Psoas muscle (tissue), 8 donors: ENCODE data around the gene SHROOM3. TPM values are rescaled to one million over a fixed set of nuclear protein-coding genes. Genes with fewer than 3 reads are reported as not detected.

Source experiments
- ATAC-seq, 4 donors: fragments of 200-7000 bp; cut with Tn5 transposase; one replicate each; pipeline ENCODE4 v1.9.1; 2020; ENCODE audit warnings: moderate library complexity in 3 of 4, mild to moderate bottlenecking in 2 of 4
- DNase-seq, 2 donors: peaks; one replicate each; pipeline ENCODE4 v3.0.0-alpha.2; 2020
- H3K27ac ChIP-seq: fragments of 200-600 bp; one replicate; pipeline ENCODE4 v1.8.0; 2022
- H3K27me3 ChIP-seq, 3 donors: fragments of 200-600 bp in 1 of 3; one replicate each; pipeline versions ENCODE4 v1.6.1 to v1.8.0; 2013 to 2022; ENCODE audit warnings: low read length in 2 of 3, mild to moderate bottlenecking in 2 of 3, moderate library complexity in 1 of 3; ENCODE audit not compliant: insufficient read depth in 3 of 3
- H3K36me3 ChIP-seq, 2 donors: fragments of 200-600 bp in 1 of 2; one replicate each; pipeline versions ENCODE4 v1.6.1 to v1.8.0; 2013 to 2022; ENCODE audit warnings: low read depth in 1 of 2, mild to moderate bottlenecking in 1 of 2, moderate library complexity in 1 of 2; ENCODE audit not compliant: insufficient read depth in 1 of 2
- H3K4me1 ChIP-seq: fragments of 200-600 bp; one replicate; pipeline ENCODE4 v1.8.0; 2022
- H3K4me3 ChIP-seq: fragments of 200-600 bp; one replicate; pipeline ENCODE4 v1.8.0; 2022; ENCODE audit warnings: mild to moderate bottlenecking
- H3K9me3 ChIP-seq: fragments of 200-600 bp; one replicate; pipeline ENCODE4 v1.8.0; 2022
- WGBS, 3 donors: extraction: QIAGEN DNeasy Blood & Tissue Kit; methylation state at CpG; one replicate each; pipeline versions ENCODE4 v1.1.6 to v1.1.7; 2013; 5-methylcytosine and 5-hydroxymethylcytosine counted together
- intact Hi-C, 2 donors: fragments of 100-400 bp; cut with DNase I; formaldehyde crosslinking; loops; one replicate each; pipeline versions ENCODE4 v1.11.0 to v1.14.2; 2022
- polyA plus RNA-seq, 3 donors: library from polyadenylated mRNA; stranded (reverse); fragments of 200-250 nt; gene quantifications; one replicate each; pipeline ENCODE4 v1.2.3, GENCODE V29; 2013
- total RNA-seq, 4 donors: library from RNA; stranded (reverse); fragmentation: NEBNext Ultra II Directional in 2 of 4; extraction: Animal tissue kit (Norgen Biotek cat#: 25700) in 2 of 4; gene quantifications; one replicate each; pipeline versions ENCODE4 v1.2.1 to v1.2.4, GENCODE V29; 2021 to 2023
- TF ChIP-seq, protein P1 (sequence below): fragments of 200-600 bp; IDR thresholded peaks from one replicate; pipeline ENCODE4 v1.8.0; 2022; ENCODE audit warnings: antibody characterized with exemption
- donor health status: healthy with polysubstance abuse.
- donor health status: DM: no; HTN: no; CAD: no; lungs with moderate emphysema.
- donor health status: Bipolar disorder and iron deficiency.
- donor health status: healthy.
- donor health status: DM: yes; HTN: yes; CAD: no.
- donor health status: DM: no; HTN: no; CAD: no.
- donor health status: DM: no; HTN: no; CAD: no.
- donor health status: DM: yes; HTN: yes; CAD: no.

SHROOM3 gene
- total and polyA plus RNA-seq, 7 donors = 0.01 to 0.79 (median 0.06) TPM

DNA sequence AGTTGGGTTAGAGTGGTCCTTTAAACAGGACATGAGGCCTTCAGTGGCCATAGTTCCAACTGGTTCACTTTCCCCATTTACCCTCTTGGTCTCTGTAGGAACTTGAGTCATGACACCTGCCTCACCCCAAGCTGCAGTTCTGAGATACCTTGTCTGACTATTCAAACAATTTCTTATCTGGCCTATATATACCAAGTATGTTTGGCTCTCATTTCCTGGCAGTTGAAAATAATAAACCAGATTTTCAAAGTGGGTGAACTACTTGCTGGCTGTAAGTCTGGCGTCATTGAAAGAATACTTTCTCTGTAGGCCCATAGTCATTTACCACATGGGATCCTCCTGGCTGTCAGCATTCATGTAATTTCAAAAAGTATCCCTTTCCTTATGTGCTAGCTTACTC, 228.8 kb downstream of the SHROOM3 start:
- TF ChIP-seq, protein P1, sequence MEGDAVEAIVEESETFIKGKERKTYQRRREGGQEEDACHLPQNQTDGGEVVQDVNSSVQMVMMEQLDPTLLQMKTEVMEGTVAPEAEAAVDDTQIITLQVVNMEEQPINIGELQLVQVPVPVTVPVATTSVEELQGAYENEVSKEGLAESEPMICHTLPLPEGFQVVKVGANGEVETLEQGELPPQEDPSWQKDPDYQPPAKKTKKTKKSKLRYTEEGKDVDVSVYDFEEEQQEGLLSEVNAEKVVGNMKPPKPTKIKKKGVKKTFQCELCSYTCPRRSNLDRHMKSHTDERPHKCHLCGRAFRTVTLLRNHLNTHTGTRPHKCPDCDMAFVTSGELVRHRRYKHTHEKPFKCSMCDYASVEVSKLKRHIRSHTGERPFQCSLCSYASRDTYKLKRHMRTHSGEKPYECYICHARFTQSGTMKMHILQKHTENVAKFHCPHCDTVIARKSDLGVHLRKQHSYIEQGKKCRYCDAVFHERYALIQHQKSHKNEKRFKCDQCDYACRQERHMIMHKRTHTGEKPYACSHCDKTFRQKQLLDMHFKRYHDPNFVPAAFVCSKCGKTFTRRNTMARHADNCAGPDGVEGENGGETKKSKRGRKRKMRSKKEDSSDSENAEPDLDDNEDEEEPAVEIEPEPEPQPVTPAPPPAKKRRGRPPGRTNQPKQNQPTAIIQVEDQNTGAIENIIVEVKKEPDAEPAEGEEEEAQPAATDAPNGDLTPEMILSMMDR = no peak
- intact Hi-C loops = no loop called here
- WGBS, 3 donors = 93 to 97% (median 94%) methylated on average over 1 of the region's 1 CpG

DNA sequence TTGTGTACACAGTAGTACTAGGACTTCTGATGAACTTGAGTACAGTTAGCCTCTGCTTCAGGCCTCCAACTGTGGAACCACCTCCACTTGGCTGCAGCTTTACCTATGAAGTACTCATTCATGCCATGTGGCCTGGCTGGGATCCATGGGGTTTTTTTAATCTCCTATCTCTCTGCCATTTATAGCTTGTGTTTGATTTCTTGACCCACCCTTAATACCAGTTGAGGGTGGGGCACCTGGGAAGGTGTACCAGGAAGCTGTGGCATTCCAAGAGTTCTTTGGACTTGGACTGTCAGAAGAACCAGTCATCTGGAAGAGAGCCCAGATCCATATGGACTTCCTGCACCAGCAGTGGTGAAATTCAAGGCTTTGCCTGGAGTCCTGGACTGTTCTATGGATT, 230.1 kb downstream of the SHROOM3 start:
- H3K4me1 ChIP-seq = no peaks in the 10 kb centered on the region
- H3K27ac ChIP-seq = no peak overlapping the region
- DNase-seq (no peak), ATAC-seq (no peak)
- H3K9me3 ChIP-seq = no peaks in the 10 kb centered on the region
- H3K36me3 ChIP-seq = no peaks in the 10 kb centered on the region
- TF ChIP-seq, protein P1 = no peak
- intact Hi-C loops = no loop called here
- no peaks in the 10 kb centered on the region for H3K27me3 ChIP-seq
- no peak overlapping the region for H3K4me3 ChIP-seq

More for the DNA sequence above, 228.8 kb downstream of the SHROOM3 start:
- Histone ChIP-seq H3K27ac (no peak overlapping the region), H3K9me3 (no peaks in the 10 kb centered on the region), H3K36me3 (no peaks in the 10 kb centered on the region), H3K4me3 (no peak overlapping the region), H3K27me3 (no peaks in the 10 kb centered on the region), H3K4me1 (no peaks in the 10 kb centered on the region)
- no peak for ATAC-seq
- DNase-seq = no peak

DNA sequence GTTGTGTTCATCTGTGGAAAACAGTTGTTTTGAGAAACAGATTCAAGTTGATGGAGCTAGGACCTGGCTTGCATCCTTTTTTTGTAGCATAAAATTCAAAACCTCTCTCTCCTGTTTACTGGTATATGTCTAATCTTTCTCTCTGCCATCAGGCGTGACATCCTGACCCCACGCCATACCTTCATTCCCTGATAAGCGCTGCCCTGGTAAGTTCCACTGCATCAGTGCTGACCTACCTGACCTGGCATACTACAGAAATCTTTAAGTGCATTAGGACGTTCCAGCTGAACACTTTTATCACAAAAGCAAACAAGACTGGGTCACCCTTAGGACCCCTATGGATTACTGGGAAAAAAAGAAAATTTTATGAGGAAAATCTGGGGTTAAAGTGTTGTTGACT, 230.7 kb downstream of the SHROOM3 start:
- DNase-seq (no peak), ATAC-seq (no peak)
- no peaks in the 10 kb centered on the region for H3K9me3 ChIP-seq
- no peaks in the 10 kb centered on the region for H3K27me3 ChIP-seq
- H3K4me3 ChIP-seq = no peak overlapping the region
- intact Hi-C loops = no loop called here
- no peaks in the 10 kb centered on the region for H3K36me3 ChIP-seq
- no peak overlapping the region for H3K27ac ChIP-seq
- TF ChIP-seq, protein P1 = no peak
- 88 to 92% (median 92%) methylated on average over 4 of the region's 4 CpGs for WGBS, 3 donors
- no peaks in the 10 kb centered on the region for H3K4me1 ChIP-seq

DNA sequence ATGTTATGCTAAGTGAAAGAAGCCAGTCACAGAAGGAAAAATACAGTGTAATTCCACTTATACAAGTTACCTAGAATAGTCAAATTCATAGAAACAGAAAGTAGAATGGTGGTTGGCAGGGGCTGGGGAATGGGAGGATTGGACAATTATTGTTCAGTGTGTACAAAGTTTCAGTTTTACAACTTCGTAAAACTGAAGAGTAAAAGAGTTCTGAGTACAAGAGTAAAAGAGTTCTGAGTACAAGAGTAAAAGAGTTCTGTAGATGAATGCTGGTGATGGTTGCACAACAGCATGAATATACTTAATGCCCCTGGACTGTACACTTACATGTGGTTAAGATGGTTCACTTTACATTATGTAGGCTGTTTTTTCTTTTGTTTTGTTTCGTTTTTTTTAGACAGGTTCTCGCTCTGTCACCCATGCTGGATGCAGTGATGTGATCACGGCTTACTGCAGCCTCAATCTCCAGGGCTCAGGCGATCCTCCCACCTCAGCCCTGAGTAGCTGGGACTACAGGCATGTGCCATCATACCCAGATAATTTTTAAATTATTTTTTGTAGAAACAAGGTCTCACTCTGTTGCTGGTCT, 232.0 kb downstream of the SHROOM3 start:
- Histone ChIP-seq H3K27me3 (no peaks in the 10 kb centered on the region), H3K4me3 (no peak overlapping the region), H3K9me3 (no peaks in the 10 kb centered on the region), H3K4me1 (no peaks in the 10 kb centered on the region), H3K36me3 (no peaks in the 10 kb centered on the region), H3K27ac (no peak overlapping the region)
- ATAC-seq = no peak
- 85 to 97% (median 90%) methylated on average over 5 of the region's 5 CpGs for WGBS, 3 donors
- intact Hi-C loops = no loop called here
- DNase-seq = no peak
- TF ChIP-seq, protein P1 = no peak

DNA sequence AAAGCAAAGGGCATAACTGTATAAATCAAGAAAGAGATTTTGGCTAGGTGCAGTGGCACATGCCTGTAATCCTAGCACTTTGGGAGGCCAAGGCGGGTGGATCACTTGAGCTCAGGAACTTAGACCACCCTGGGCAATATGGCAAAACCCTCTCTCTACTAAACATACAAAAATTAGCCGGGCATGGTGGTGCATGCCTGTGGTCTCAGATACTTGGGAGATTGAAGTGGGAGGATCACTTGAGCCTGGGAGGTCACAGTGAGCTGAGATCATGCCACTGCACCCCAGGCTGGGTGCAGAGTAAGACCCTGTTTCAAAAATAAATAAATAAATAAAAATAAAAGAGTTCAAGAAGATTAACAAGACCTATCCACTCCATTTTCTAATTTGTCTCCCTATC, 235.6 kb downstream of the SHROOM3 start:
- Histone ChIP-seq H3K27ac (no peak overlapping the region), H3K9me3 (no peaks in the 10 kb centered on the region), H3K4me1 (no peaks in the 10 kb centered on the region), H3K4me3 (no peak overlapping the region), H3K36me3 (no peaks in the 10 kb centered on the region), H3K27me3 (peaks cover 0 to 2% (median 0%) of the 10 kb centered on the region in 3 donors)
- intact Hi-C loops = no loop called here
- ATAC-seq = no peak
- TF ChIP-seq, protein P1 = no peak
- 87 to 89% (median 88%) methylated on average over 2 of the region's 2 CpGs for WGBS, 3 donors
- no peak for DNase-seq
